ENCODE data around the gene EHBP1. TPM values are rescaled to one million over a fixed set of nuclear protein-coding genes. Genes with fewer than 3 reads are reported as not detected.

EHBP1 gene
- total RNA-seq, 2 experiments from 2014 or later: 22.2 to 24.7 TPM

DNA sequence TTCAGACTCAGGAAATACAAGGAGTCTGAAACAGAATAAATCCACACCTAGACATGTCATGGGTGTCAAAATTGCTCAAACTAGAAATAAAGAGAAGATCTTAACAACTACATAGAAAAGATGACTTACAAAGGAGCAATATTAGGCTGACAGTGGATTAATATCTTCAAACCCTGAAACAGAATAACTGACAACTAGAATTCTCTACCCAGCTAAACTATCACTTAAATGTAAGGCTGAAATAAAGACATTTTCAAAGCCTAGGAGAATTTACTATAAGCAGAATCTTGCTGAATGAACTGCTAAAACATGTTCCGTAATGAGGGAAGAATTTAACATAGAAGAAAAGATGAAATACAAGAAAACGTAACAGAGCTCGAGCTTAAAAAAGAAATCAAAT, 168.1 kb downstream of the EHBP1 start:
- no peak for DNase-seq
- no peaks in the 10 kb centered on the region for H3K27me3 Mint-ChIP-seq
- H3K27ac Mint-ChIP-seq: no peak overlapping the region
- peaks cover 48% of the 10 kb centered on the region for H3K36me3 Mint-ChIP-seq (ENCODE audit: low read depth)
- no peak overlapping the region for H3K4me3 Mint-ChIP-seq
- CTCF ChIA-PET: no interaction called here
- H3K9me3 Mint-ChIP-seq: peaks cover 37% of the 10 kb centered on the region
- H3K4me1 Mint-ChIP-seq: peaks cover 3% of the 10 kb centered on the region
- POLR2A ChIA-PET: no interaction called here

DNA sequence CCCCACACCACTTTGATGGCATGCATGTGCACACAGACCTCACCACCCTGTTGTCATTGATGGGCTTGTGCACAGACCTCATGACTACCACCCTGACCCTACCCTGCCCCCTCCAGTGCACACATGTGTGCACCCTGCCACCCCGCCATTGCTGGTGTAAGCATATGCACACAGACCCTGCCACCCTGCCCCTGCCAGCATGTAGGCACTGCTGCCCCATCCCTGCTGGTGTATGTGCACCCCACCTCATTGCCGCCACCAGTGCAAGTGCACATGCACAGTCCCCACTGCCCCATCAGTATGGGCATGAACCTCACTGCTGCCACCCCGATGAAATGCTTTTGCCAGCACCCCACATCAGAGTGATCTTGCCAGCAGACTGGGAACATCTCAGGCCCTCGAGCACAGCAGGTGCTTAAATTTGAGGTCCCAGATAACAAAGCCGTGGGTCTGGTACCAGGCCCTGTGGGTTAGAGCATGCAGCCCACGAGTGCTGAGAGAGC, 169.4 kb downstream of the EHBP1 start:
- Mint-ChIP-seq H3K4me1 (peaks cover 3% of the 10 kb centered on the region), H3K36me3 (ENCODE audit: low read depth) (peaks cover 50% of the 10 kb centered on the region), H3K27ac (no peak overlapping the region), H3K27me3 (no peaks in the 10 kb centered on the region), H3K9me3 (peaks cover 37% of the 10 kb centered on the region), H3K4me3 (no peak overlapping the region)
- CTCF ChIA-PET: no interaction called here
- no peak for DNase-seq
- POLR2A ChIA-PET: no interaction called here

DNA sequence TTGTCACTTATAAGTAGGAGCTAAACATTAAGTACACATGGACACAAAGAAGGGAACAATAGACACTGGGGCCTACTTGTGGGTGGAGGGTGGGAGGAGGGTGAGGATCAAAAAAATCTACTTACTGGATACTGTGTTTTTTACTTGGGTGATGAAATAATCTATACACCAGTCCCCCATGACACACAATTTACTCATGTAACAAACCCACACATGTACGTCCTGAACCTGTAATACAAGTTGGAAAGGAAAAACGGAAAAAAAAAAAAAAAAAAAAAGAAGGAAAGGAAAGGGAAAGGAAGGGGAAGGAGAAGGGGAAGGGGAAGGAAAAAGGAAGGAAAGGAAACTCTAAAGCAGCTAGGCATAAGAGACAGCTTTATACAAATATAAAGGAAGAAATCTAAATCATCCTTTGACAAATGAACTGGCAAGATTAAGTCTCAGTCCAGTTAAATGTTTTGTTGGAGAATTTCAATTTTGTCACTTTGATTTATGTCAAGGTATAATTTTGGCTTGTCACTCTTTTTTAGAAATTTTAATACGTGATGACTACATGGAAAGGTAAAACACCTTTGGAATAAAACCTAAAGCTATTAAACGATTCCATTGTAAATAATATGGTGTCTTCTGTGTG, 175.8 kb downstream of the EHBP1 start:
- POLR2A ChIA-PET: no interaction called here
- CTCF ChIA-PET: interaction anchor here (0.6 to 0.7 kb wide), 3 partner anchors 23 to 365 kb away, joined by 3 read pairs; no protein-coding TSS in a partner anchor
- no peaks in the 10 kb centered on the region for H3K27me3 Mint-ChIP-seq
- H3K9me3 Mint-ChIP-seq: peaks cover 16% of the 10 kb centered on the region
- H3K4me3 Mint-ChIP-seq: no peak overlapping the region
- H3K4me1 Mint-ChIP-seq: no peaks in the 10 kb centered on the region
- H3K36me3 Mint-ChIP-seq (ENCODE audit: low read depth): peaks cover 26% of the 10 kb centered on the region
- no peak for DNase-seq
- no peak overlapping the region for H3K27ac Mint-ChIP-seq

DNA sequence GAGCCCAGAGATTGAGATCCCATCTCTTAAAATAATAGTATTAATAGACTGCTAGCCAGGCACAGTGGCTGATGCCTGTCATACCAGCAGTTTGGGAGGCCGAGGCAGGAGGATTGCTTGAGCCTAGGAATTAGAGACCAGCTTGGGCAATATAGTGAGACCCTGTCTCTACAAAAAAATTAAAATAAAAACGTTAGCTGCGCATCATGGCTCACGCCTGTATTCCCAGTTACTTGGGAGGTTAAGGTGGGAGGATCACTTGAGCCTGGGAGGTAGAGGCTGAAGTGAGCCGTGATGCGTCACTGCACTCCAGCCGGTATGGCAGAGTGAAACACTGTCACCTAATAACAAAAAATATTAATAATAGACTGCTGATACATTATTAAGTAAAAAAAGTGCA, 178.1 kb downstream of the EHBP1 start:
- ChIA-PET POLR2A (no interaction called here), CTCF (no interaction called here)
- no peaks in the 10 kb centered on the region for H3K4me1 Mint-ChIP-seq
- DNase-seq: no peak
- H3K27me3 Mint-ChIP-seq: no peaks in the 10 kb centered on the region
- no peak overlapping the region for H3K4me3 Mint-ChIP-seq
- no peak overlapping the region for H3K27ac Mint-ChIP-seq
- peaks cover 5% of the 10 kb centered on the region for H3K9me3 Mint-ChIP-seq
- H3K36me3 Mint-ChIP-seq (ENCODE audit: low read depth): peaks cover 8% of the 10 kb centered on the region

DNA sequence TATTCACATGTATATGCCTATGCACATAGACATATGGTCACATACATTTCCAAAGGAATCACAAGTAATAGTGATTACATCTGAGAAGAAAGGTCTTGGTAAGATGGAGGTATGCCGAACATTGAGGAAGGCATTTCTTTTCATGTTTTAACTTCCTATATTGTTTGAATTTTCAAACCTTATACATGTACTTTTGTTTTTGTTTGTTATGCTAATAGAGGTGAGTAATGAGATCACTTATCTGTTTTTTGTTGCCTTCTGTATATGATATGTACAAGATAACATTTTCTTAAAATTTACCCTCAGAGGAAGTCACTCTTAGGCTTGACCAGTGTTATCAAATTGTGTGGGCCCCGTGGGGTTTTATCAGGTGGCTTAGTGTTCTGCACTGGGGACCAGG, 178.6 kb downstream of the EHBP1 start:
- Mint-ChIP-seq H3K9me3 (peaks cover 5% of the 10 kb centered on the region), H3K4me3 (no peak overlapping the region), H3K36me3 (ENCODE audit: low read depth) (peaks cover 7% of the 10 kb centered on the region), H3K27ac (no peak overlapping the region), H3K27me3 (no peaks in the 10 kb centered on the region), H3K4me1 (no peaks in the 10 kb centered on the region)
- no peak for DNase-seq
- ChIA-PET CTCF (no interaction called here), POLR2A (no interaction called here)

DNA sequence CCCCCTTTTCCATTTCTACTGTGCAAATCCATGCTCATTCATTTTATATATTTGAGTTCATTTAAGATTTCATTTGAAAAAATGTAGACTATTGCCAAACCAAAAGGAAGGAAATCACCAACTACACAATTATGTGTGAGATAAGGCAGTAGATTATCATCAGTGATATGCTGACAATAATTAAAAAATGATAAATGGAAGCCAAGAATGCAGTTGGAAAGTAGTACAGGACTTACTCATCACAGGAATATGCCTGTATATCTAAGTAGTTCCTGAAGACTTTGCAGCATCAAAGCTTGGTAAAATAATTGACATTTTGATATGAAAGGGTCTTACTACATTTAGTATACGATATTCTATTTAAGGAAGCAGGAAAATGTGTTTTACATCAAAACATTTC, 179.0 kb downstream of the EHBP1 start:
- H3K27ac Mint-ChIP-seq: no peak overlapping the region
- CTCF ChIA-PET: no interaction called here
- H3K4me1 Mint-ChIP-seq: no peaks in the 10 kb centered on the region
- no peak overlapping the region for H3K4me3 Mint-ChIP-seq
- H3K9me3 Mint-ChIP-seq: peaks cover 5% of the 10 kb centered on the region
- no peaks in the 10 kb centered on the region for H3K27me3 Mint-ChIP-seq
- peaks cover 6% of the 10 kb centered on the region for H3K36me3 Mint-ChIP-seq (ENCODE audit: low read depth)
- DNase-seq: no peak
- POLR2A ChIA-PET: no interaction called here

DNA sequence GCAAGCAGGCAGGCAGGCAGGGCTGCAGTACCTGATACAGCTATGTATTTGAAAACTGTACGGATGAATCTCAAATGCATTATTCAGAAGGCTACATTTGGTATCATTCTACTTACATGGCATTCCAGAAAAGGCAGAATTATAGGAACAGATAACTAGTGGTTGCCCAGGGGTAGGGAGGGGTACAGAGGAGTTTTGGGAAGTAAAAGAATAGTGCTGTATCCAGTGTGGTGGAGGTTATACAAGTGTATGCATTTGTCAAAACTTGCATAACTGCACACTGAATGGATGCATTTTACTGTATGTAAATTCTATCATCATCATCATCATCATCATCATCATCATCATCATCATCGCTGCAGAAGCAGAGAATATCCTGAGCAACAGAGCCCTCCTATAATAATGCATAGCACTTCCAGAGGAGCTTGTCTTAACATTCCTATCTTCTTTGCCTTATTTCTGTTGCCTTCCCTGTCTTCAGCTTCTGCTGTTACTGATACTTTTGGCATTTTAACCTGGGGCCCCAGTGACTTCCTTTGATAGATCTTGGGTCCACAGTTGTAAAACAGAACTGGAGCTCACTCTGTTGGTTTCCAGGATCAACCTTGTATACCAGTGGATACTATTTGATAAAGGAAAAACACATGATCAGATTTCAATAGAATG, 189.6 kb downstream of the EHBP1 start:
- H3K4me3 Mint-ChIP-seq: no peak overlapping the region
- H3K9me3 Mint-ChIP-seq: peaks cover 2% of the 10 kb centered on the region
- no peak overlapping the region for H3K27ac Mint-ChIP-seq
- ChIA-PET POLR2A (interaction anchor here (0.6 kb wide), 1 partner anchor 130 kb away, joined by 3 read pairs; no protein-coding TSS in a partner anchor), CTCF (interaction anchor here (0.6 kb wide), 1 partner anchor 780 kb away, joined by 3 read pairs; no protein-coding TSS in a partner anchor)
- H3K36me3 Mint-ChIP-seq (ENCODE audit: low read depth): no peaks in the 10 kb centered on the region
- no peaks in the 10 kb centered on the region for H3K4me1 Mint-ChIP-seq
- no peak for DNase-seq
- no peaks in the 10 kb centered on the region for H3K27me3 Mint-ChIP-seq

DNA sequence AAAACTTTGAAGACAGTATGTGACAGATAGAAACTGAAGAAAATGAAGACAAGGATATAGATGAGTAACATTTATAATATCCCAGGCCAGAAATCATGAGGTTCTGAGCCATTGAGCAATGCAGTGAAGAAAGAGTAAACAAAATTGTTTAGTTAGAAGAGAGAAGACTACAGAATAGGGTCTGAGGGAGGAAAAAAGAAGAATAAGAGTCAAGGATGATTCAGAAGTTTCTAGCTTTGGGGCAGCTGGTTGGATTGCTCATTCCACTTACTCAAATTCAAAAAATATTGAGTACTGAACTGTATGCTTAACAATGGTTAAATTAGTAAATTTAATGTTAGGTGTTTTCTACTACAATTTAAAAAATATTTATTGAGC, 190.1 kb downstream of the EHBP1 start:
- Mint-ChIP-seq H3K9me3 (no peaks in the 10 kb centered on the region), H3K27ac (no peak overlapping the region), H3K36me3 (ENCODE audit: low read depth) (no peaks in the 10 kb centered on the region), H3K4me3 (no peak overlapping the region), H3K4me1 (no peaks in the 10 kb centered on the region), H3K27me3 (no peaks in the 10 kb centered on the region)
- ChIA-PET CTCF (no interaction called here), POLR2A (no interaction called here)
- no peak for DNase-seq

DNA sequence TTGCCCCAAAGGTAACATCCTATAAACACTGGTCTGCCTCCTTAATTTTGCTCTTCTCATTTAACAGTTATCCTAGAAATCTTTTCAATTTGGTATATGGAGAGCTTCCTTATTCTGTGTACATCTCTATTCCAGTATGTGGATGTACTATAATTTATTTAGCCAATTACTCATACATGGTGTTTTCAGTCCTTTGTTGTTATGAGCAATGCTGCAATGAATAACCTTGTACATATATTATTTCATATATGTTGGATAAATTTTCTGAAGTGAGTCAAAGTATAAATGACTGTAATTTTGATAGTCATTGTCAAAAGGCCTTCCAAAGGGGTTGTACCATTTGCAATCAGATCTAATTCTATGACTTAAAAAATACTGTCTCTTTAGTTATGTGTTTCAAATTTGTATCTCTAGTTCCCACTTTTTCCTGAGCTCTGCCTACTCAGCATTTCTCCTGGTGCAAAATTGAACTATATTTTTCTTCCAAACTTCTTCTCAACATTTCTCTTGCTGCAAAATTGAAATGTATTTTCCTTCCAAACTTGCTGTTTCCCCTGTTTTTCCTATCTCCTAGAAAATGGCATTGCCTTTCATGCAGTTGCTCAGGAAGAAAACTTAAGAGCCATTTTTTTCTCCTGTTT, 191.8 kb downstream of the EHBP1 start:
- H3K4me3 Mint-ChIP-seq: no peak overlapping the region
- no peak overlapping the region for H3K27ac Mint-ChIP-seq
- no peaks in the 10 kb centered on the region for H3K27me3 Mint-ChIP-seq
- H3K9me3 Mint-ChIP-seq: no peaks in the 10 kb centered on the region
- DNase-seq: no peak
- no peaks in the 10 kb centered on the region for H3K36me3 Mint-ChIP-seq (ENCODE audit: low read depth)
- ChIA-PET CTCF (interaction anchor here (1.8 kb wide), 1 partner anchor 11 kb away, joined by 4 read pairs; no protein-coding TSS in a partner anchor), POLR2A (no interaction called here)
- H3K4me1 Mint-ChIP-seq: no peaks in the 10 kb centered on the region

DNA sequence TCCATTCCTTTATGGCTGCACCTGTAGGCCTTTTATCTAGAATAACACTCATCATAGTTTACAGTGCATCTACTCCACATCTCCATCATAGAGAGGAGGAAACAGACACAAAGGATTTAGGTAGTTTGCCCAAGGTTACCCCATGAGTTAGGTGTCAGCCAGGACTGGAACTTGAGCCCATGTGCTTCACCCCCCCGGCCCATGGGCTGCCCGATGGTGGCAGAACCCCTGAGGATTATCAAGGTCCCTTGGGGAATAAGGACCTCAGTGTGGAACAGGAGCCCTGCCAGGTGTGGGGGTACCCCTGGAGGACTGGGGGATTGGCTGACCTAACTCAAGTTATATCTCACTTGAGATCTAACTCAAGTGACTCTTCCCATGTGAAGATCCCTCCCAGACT, 198.8 kb downstream of the EHBP1 start:
- H3K27me3 Mint-ChIP-seq: no peaks in the 10 kb centered on the region
- H3K4me1 Mint-ChIP-seq: no peaks in the 10 kb centered on the region
- no peaks in the 10 kb centered on the region for H3K36me3 Mint-ChIP-seq (ENCODE audit: low read depth)
- no peak overlapping the region for H3K27ac Mint-ChIP-seq
- H3K4me3 Mint-ChIP-seq: no peak overlapping the region
- DNase-seq: no peak
- POLR2A ChIA-PET: no interaction called here
- CTCF ChIA-PET: no interaction called here
- H3K9me3 Mint-ChIP-seq: no peaks in the 10 kb centered on the region

DNA sequence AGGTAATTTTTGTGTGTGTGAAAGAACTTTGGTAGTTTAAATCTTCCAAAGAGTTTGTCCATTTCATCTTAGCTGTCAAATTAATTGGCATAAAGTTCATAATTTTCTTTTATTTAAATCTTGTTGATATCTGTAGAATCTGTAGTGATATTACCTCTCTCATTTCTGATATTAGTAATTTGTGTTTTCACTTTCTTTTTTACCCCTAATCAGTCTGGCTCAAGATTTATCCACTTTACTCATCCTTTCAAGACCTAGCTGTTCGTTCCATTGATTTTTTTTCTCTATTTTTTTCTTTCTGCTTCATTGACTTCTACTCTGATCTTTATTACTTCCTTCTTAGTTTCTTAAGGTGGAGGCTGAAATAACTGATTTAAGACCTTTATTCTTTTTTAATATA, 202.6 kb downstream of the EHBP1 start:
- Mint-ChIP-seq H3K4me3 (no peak overlapping the region), H3K27me3 (no peaks in the 10 kb centered on the region), H3K27ac (no peak overlapping the region), H3K9me3 (no peaks in the 10 kb centered on the region), H3K4me1 (no peaks in the 10 kb centered on the region), H3K36me3 (ENCODE audit: low read depth) (no peaks in the 10 kb centered on the region)
- ChIA-PET CTCF (no interaction called here), POLR2A (no interaction called here)
- DNase-seq: no peak

DNA sequence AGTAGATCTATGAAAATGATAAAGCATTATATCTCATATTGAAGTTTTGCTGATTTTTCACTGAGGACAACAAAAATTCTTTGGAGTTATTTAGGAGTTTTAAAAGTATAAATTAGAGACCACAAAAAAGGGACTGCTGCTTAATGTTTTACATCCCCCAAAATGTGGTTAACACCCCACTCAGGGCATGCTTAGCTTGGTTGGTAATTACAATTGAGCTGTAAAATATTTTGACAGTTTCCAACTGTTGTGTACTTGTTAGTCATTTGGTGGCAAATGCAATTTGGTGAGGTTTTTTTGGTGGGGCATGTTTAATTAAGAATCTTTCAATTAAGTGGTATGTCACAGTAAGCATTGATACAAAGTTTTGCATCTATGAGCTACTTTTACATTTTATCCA, 207.8 kb downstream of the EHBP1 start:
- H3K4me3 Mint-ChIP-seq: no peak overlapping the region
- no peaks in the 10 kb centered on the region for H3K36me3 Mint-ChIP-seq (ENCODE audit: low read depth)
- DNase-seq: no peak
- H3K4me1 Mint-ChIP-seq: no peaks in the 10 kb centered on the region
- H3K27ac Mint-ChIP-seq: no peak overlapping the region
- no peaks in the 10 kb centered on the region for H3K9me3 Mint-ChIP-seq
- ChIA-PET CTCF (no interaction called here), POLR2A (no interaction called here)
- no peaks in the 10 kb centered on the region for H3K27me3 Mint-ChIP-seq

DNA sequence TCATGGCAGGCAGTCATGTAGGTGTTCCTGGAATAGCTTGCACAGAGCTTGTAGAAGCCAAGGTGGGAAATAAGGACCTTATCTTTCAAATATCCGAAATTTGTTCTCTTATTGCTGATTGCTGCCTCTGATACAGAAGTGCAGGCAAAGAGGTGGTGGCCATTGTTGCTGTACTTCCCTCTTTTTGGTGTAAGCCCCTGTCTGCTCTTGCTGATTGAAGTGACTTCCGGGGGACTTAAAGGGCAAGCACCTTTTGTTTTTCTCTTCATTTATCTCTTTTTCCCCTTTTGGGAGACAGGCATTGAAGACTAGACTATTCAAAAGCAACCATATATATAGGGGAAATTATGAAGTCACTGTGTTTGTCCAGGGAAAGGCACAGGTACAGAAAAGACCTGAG, 213.5 kb downstream of the EHBP1 start:
- Mint-ChIP-seq H3K27me3 (no peaks in the 10 kb centered on the region), H3K4me3 (no peak overlapping the region), H3K27ac (no peak overlapping the region), H3K9me3 (peaks cover 14% of the 10 kb centered on the region), H3K4me1 (no peaks in the 10 kb centered on the region), H3K36me3 (ENCODE audit: low read depth) (peaks cover 2% of the 10 kb centered on the region)
- DNase-seq: no peak
- ChIA-PET CTCF (no interaction called here), POLR2A (no interaction called here)

Measured in activated CD4-positive, alpha-beta T cell treated with anti-CD3 and anti-CD28 coated beads, Interleukin-2, amount 10 ng/mL, durations not matched to agents 7 days and 5 days (primary cell).